ENCODE results near the gene TLE1.

Gene TLE1

GRCh38 chr9:81557452-81558090 is 131.8 kb downstream of the TLE1 start:
- Histone ChIP-seq H3K4me3 (ENCODE audit: low read length) (no peak overlapping the region), H3K27me3 (ENCODE audit: insufficient read depth, low read length) (no peaks in the 10 kb centered on the region), H3K36me3 (ENCODE audit: insufficient read depth, low read length) (no peaks in the 10 kb centered on the region), H3K4me1 (ENCODE audit: insufficient read depth, low read length) (peaks cover 10% of the 10 kb centered on the region; the same call in 1 of the 2 replicates), H3K9ac (ENCODE audit: low read depth, low read length) (no peak overlapping the region), H3K9me3 (ENCODE audit: insufficient read depth, low read depth, low read length) (no peaks in the 10 kb centered on the region), H3K27ac (ENCODE audit: low read depth, low read length) (no peak overlapping the region)
- no CpG with 5 or more reads among the region's 2 CpGs for WGBS

- Histone ChIP-seq H3K4me1 (ENCODE audit: insufficient read depth, low read length) (peaks cover 11% of the 10 kb centered on the region; the same call in 1 of the 2 replicates), H3K27ac (ENCODE audit: low read depth, low read length) (no peak overlapping the region), H3K36me3 (ENCODE audit: insufficient read depth, low read length) (no peaks in the 10 kb centered on the region), H3K4me3 (ENCODE audit: low read length) (no peak overlapping the region), H3K27me3 (ENCODE audit: insufficient read depth, low read length) (no peaks in the 10 kb centered on the region), H3K9ac (ENCODE audit: low read depth, low read length) (no peak overlapping the region), H3K9me3 (ENCODE audit: insufficient read depth, low read depth, low read length) (no peaks in the 10 kb centered on the region)
- WGBS = 95% methylated on average over 1 of the region's 2 CpGs
Observed at GRCh38 chr9:81556923-81557322, 132.4 kb downstream of the TLE1 start.

GRCh38 chr9:81552581-81552991 is 136.8 kb downstream of the TLE1 start:
- peaks cover 29% of the 10 kb centered on the region for H3K4me1 ChIP-seq (ENCODE audit: insufficient read depth, low read length)
- no peak overlapping the region for H3K27ac ChIP-seq (ENCODE audit: low read depth, low read length)
- no peak overlapping the region for H3K9ac ChIP-seq (ENCODE audit: low read depth, low read length)
- no peaks in the 10 kb centered on the region for H3K36me3 ChIP-seq (ENCODE audit: insufficient read depth, low read length)
- 93% methylated on average over 4 of the region's 4 CpGs for WGBS
- no peak overlapping the region for H3K4me3 ChIP-seq (ENCODE audit: low read length)
- no peaks in the 10 kb centered on the region for H3K9me3 ChIP-seq (ENCODE audit: insufficient read depth, low read depth, low read length)
- H3K27me3 ChIP-seq (ENCODE audit: insufficient read depth, low read length) = no peaks in the 10 kb centered on the region

- Histone ChIP-seq H3K27me3 (ENCODE audit: insufficient read depth, low read length) (no peaks in the 10 kb centered on the region), H3K27ac (ENCODE audit: low read depth, low read length) (peak overlapping the region; percentile 40; the same call in 1 of the 2 replicates), H3K9me3 (ENCODE audit: insufficient read depth, low read depth, low read length) (no peaks in the 10 kb centered on the region), H3K9ac (ENCODE audit: low read depth, low read length) (no peak overlapping the region), H3K4me1 (ENCODE audit: insufficient read depth, low read length) (peaks cover 47% of the 10 kb centered on the region), H3K36me3 (ENCODE audit: insufficient read depth, low read length) (no peaks in the 10 kb centered on the region), H3K4me3 (ENCODE audit: low read length) (no peak overlapping the region; the same call in 1 of the 2 replicates)
- 67% methylated on average over 3 of the region's 3 CpGs for WGBS
Observed at GRCh38 chr9:81550207-81550583, 139.2 kb downstream of the TLE1 start.

GRCh38 chr9:81549500-81550206 is 139.7 kb downstream of the TLE1 start:
- H3K9ac ChIP-seq (ENCODE audit: low read depth, low read length) = no peak overlapping the region
- H3K27ac ChIP-seq (ENCODE audit: low read depth, low read length) = peak overlapping the region; percentile 40
- peaks cover 47% of the 10 kb centered on the region for H3K4me1 ChIP-seq (ENCODE audit: insufficient read depth, low read length)
- peak overlapping the region; percentile 24 for H3K4me3 ChIP-seq (ENCODE audit: low read length)
- WGBS = 36% methylated on average over 6 of the region's 6 CpGs
- H3K36me3 ChIP-seq (ENCODE audit: insufficient read depth, low read length) = no peaks in the 10 kb centered on the region
- no peaks in the 10 kb centered on the region for H3K27me3 ChIP-seq (ENCODE audit: insufficient read depth, low read length)
- H3K9me3 ChIP-seq (ENCODE audit: insufficient read depth, low read depth, low read length) = no peaks in the 10 kb centered on the region

- Histone ChIP-seq H3K27ac (ENCODE audit: low read depth, low read length) (no peak overlapping the region), H3K36me3 (ENCODE audit: insufficient read depth, low read length) (no peaks in the 10 kb centered on the region), H3K9me3 (ENCODE audit: insufficient read depth, low read depth, low read length) (no peaks in the 10 kb centered on the region), H3K4me3 (ENCODE audit: low read length) (no peak overlapping the region), H3K9ac (ENCODE audit: low read depth, low read length) (no peak overlapping the region), H3K27me3 (ENCODE audit: insufficient read depth, low read length) (no peaks in the 10 kb centered on the region), H3K4me1 (ENCODE audit: insufficient read depth, low read length) (peaks cover 47% of the 10 kb centered on the region)
- WGBS = no CpG with 5 or more reads among the region's 2 CpGs
Observed at GRCh38 chr9:81548911-81549310, 140.4 kb downstream of the TLE1 start.

- H3K27ac ChIP-seq (ENCODE audit: low read depth, low read length) = no peak overlapping the region
- WGBS = 49% methylated on average over 3 of the region's 4 CpGs
- H3K4me3 ChIP-seq (ENCODE audit: low read length) = no peak overlapping the region
- H3K4me1 ChIP-seq (ENCODE audit: insufficient read depth, low read length) = peaks cover 40% of the 10 kb centered on the region
- no peak overlapping the region for H3K9ac ChIP-seq (ENCODE audit: low read depth, low read length)
- H3K9me3 ChIP-seq (ENCODE audit: insufficient read depth, low read depth, low read length) = no peaks in the 10 kb centered on the region
- H3K36me3 ChIP-seq (ENCODE audit: insufficient read depth, low read length) = no peaks in the 10 kb centered on the region
- no peaks in the 10 kb centered on the region for H3K27me3 ChIP-seq (ENCODE audit: insufficient read depth, low read length)
Observed at GRCh38 chr9:81546489-81546888, 142.9 kb downstream of the TLE1 start.

GRCh38 chr9:81543695-81544094 is 145.7 kb downstream of the TLE1 start:
- no peaks in the 10 kb centered on the region for H3K27me3 ChIP-seq (ENCODE audit: insufficient read depth, low read length)
- peaks cover 19% of the 10 kb centered on the region for H3K4me1 ChIP-seq (ENCODE audit: insufficient read depth, low read length)
- H3K9ac ChIP-seq (ENCODE audit: low read depth, low read length) = no peak overlapping the region
- no peaks in the 10 kb centered on the region for H3K36me3 ChIP-seq (ENCODE audit: insufficient read depth, low read length)
- WGBS = no CpG with 5 or more reads among the region's 1 CpG
- no peak overlapping the region for H3K27ac ChIP-seq (ENCODE audit: low read depth, low read length)
- no peaks in the 10 kb centered on the region for H3K9me3 ChIP-seq (ENCODE audit: insufficient read depth, low read depth, low read length)
- no peak overlapping the region for H3K4me3 ChIP-seq (ENCODE audit: low read length)

- Histone ChIP-seq H3K9ac (ENCODE audit: low read depth, low read length) (no peak overlapping the region), H3K36me3 (ENCODE audit: insufficient read depth, low read length) (no peaks in the 10 kb centered on the region), H3K4me1 (ENCODE audit: insufficient read depth, low read length) (peaks cover 15% of the 10 kb centered on the region), H3K9me3 (ENCODE audit: insufficient read depth, low read depth, low read length) (no peaks in the 10 kb centered on the region), H3K27ac (ENCODE audit: low read depth, low read length) (no peak overlapping the region), H3K4me3 (ENCODE audit: low read length) (no peak overlapping the region), H3K27me3 (ENCODE audit: insufficient read depth, low read length) (no peaks in the 10 kb centered on the region)
- WGBS = 92% methylated on average over 5 of the region's 6 CpGs
Observed at GRCh38 chr9:81542118-81542889, 147.0 kb downstream of the TLE1 start.

GRCh38 chr9:81540142-81540710 is 149.1 kb downstream of the TLE1 start:
- Histone ChIP-seq H3K27me3 (ENCODE audit: insufficient read depth, low read length) (no peaks in the 10 kb centered on the region), H3K9ac (ENCODE audit: low read depth, low read length) (no peak overlapping the region), H3K36me3 (ENCODE audit: insufficient read depth, low read length) (no peaks in the 10 kb centered on the region), H3K27ac (ENCODE audit: low read depth, low read length) (no peak overlapping the region), H3K4me1 (ENCODE audit: insufficient read depth, low read length) (no peaks in the 10 kb centered on the region; the same call in 1 of the 2 replicates), H3K4me3 (ENCODE audit: low read length) (no peak overlapping the region), H3K9me3 (ENCODE audit: insufficient read depth, low read depth, low read length) (no peaks in the 10 kb centered on the region)
- WGBS = 95% methylated on average over 7 of the region's 8 CpGs

GRCh38 chr9:81539317-81539716 is 150.0 kb downstream of the TLE1 start:
- Histone ChIP-seq H3K27ac (ENCODE audit: low read depth, low read length) (no peak overlapping the region), H3K9ac (ENCODE audit: low read depth, low read length) (no peak overlapping the region), H3K4me3 (ENCODE audit: low read length) (no peak overlapping the region), H3K4me1 (ENCODE audit: insufficient read depth, low read length) (peaks cover 4% of the 10 kb centered on the region), H3K9me3 (ENCODE audit: insufficient read depth, low read depth, low read length) (no peaks in the 10 kb centered on the region), H3K27me3 (ENCODE audit: insufficient read depth, low read length) (no peaks in the 10 kb centered on the region), H3K36me3 (ENCODE audit: insufficient read depth, low read length) (no peaks in the 10 kb centered on the region)
- 93% methylated on average over 3 of the region's 3 CpGs for WGBS

Data from HUES64 (cell line).